Heart left ventricle (tissue), 13 donors: ENCODE measurements around the gene DISP1.

Experiments used
- POLR2A ChIP-seq, 2 donors: fragments of 450-650 bp; IDR thresholded peaks; one replicate each; pipeline ENCODE4 v1.6.1; 2017; ENCODE audit warnings: antibody characterized with exemption in 2 of 2, mild to moderate bottlenecking in 2 of 2, moderate library complexity in 2 of 2
- TF ChIP-seq, protein P1 (sequence below), 12 donors: fragments of 200-600 bp; sonication (generic) in 4 of 12; IDR thresholded peaks; one replicate each; pipeline versions ENCODE4 v1.5.0 to v1.8.0; 2018 to 2022; ENCODE audit warnings: antibody characterized with exemption in 12 of 12, mild to moderate bottlenecking in 5 of 12
- donor health status: ischemic (EF 13 %, LVEDD 7.1; RV severe dilation, severe dysfunction).
- donor health status: DM: no; HTN: yes; CAD: no.
- donor health status: DM: no; HTN: no; CAD: no.
- donor health status: ischemic (EF 25% LVEDD 6.9; RV normal size, moderate dysfunction).
- donor health status: ischemic (EF 25% LVEDD 5.7; RV mildly dilated, moderate dysfunction).
- donor health status: ischemic (EF 35%, LVEDD 5.7; RV mildly dilated, moderate dysfunction).
- donor health status: nonischemic (EF 11% LVEDD 7.7; RV severe dilation, severe dysfunction).
- donor health status: DM: yes; HTN: yes; CAD: no.
- donor health status: PGD.
- donor health status: ischemic (EF 29% LVEDD 5.4; RV normal size, mild dysfunction).
- donor health status: nonischemic (EF 23%, LVEDD 6.1; RV moderate dilation, normal function).

DNA sequence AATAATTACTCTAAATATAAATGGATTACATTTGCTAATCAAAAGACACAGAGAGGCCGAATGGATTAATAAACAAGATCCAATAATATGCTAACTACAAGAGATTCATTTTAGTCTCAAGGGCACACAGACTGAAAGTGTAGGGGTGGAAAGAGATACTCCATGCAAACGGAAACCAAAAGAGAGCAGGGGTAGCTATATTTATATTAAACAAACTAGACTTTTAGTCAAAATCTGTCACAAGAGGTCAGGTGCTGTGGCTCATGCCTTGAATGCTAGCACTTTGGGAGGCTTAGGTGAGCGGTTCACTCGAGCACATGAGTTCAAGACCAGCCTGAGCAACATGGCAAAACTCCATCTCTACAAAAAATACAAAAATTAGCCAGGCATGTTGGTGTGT lies 33.6 kb upstream of the DISP1 start:
- TF ChIP-seq POLR2A (IDR thresholded peaks at IDR 0.05) = no peak
- TF ChIP-seq, protein P1, sequence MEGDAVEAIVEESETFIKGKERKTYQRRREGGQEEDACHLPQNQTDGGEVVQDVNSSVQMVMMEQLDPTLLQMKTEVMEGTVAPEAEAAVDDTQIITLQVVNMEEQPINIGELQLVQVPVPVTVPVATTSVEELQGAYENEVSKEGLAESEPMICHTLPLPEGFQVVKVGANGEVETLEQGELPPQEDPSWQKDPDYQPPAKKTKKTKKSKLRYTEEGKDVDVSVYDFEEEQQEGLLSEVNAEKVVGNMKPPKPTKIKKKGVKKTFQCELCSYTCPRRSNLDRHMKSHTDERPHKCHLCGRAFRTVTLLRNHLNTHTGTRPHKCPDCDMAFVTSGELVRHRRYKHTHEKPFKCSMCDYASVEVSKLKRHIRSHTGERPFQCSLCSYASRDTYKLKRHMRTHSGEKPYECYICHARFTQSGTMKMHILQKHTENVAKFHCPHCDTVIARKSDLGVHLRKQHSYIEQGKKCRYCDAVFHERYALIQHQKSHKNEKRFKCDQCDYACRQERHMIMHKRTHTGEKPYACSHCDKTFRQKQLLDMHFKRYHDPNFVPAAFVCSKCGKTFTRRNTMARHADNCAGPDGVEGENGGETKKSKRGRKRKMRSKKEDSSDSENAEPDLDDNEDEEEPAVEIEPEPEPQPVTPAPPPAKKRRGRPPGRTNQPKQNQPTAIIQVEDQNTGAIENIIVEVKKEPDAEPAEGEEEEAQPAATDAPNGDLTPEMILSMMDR (IDR thresholded peaks at IDR 0.05) = no peak
